GM19043 (cell line): Measurements from ENCODE around the gene FAM237B.
"Not testable (repeated sequence)": the region's sequence is repeated elsewhere in the genome, so short reads cannot be mapped to it uniquely, and the experiment has no call there.

Experiments used
- ATAC-seq: cut with Tn5 transposase; IDR thresholded peaks from one replicate; pipeline ENCODE4 v1.9.1; 2021; ENCODE audit warnings: low read depth; ENCODE audit not compliant: unreplicated experiment

Gene FAM237B

DNA sequence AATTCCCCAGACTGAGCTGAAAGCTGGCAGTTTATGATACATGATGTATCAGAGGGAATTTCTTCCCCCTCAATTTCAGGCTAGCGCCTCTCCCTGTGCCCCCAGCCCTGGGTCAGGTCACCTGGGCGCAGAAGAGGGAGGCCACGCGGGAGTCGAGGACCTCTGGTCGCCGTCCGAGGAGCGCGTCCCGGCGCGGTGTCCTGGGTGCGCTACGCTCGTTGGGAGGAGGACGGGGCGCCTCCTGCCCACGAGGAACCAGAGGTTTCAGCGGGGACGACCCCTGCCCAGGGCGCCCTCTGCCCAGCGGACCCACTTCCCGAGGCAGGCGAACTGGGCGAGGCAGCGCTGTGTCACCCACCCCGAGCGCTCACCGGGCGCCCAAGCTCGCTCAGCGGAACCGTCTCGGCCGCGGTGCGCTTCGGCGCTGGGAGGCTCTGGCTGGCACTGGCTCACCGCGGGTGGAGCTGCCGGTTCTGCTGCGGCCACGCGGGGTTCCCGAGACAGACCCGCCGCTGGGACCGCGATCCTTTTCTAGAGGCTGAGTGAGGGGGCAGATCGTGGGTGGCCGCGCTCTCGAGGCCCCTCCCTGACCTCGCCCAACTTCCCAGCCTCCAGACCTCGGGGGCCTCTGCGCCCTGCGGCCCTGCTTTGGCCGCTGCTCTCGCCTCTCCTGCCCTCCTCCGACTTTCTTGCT lies at the start of gene FAM237B:
FAM237B (minus strand) TSS at position 504 of the 694 bp plus-strand sequence. CDS start 1,556 bp downstream, outside the sequence.
- ATAC-seq: no peak

DNA sequence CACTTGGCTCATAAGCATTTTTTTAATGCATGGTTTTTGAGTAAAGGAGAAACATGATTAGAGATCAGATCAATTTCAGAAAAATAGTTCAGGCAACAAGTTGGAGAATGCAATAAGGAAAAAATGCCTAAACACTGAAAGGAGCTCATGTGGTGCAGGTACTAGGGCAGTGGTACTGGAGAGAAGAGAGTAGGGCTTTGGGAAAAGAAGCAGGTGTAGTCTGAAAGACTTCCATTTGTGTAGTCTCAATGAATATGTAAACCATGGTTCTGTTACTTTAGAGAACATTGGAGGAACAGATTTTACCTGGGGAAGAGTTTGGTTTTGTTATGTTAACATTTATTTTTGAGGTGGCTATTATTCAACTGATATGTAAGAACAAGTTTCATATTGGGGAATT lies 30.9 kb upstream of the FAM237B start:
- ATAC-seq: no peak

- not testable (repeated sequence) for ATAC-seq
Measured at GRCh38 chr7:90350032-90350431, 28.9 kb upstream of the FAM237B start.

- ATAC-seq: no peak
Measured at GRCh38 chr7:90349305-90349704, 28.2 kb upstream of the FAM237B start.

GRCh38 chr7:90347759-90348158 lies 26.7 kb upstream of the FAM237B start:
- ATAC-seq: no peak

DNA sequence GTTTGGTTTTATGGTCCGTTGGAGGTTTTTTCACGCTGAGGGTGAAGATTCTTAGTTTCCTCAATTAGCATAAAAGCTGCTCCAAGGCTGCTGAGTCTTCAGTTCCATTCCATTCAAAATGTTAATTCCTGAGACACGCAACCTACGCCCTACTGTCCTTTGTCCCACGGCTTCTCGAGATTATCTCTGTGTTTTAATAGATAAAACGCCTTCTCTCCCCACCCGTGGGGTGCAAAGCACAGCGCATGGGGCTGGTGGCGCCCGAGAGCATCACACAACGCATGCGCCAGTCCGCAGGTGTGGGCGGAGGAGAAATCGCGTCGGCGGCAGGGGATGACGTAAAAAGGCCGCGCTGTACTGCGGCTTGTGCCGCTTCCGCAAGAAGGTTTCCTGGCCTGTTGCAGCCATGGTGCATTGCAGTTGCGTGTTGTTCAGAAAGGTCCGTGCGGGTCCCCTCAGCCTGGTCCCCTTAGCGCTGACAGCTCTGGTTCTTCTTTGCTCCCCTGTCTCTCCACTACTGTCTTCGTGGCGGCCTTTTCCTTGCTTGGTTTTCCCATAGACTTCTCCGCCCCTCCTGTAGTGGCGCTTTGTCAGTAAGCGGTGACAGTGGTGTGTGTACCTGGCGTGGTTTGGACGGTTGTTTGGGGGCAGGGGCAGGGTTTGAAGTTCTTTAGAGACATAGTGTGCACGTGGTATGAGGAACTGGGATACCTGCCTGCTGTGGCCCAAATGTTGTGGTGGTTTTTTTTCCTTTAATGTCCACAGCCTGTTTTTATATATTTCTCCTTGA lies 25.4 kb upstream of the FAM237B start, which contains the start of gene GTPBP10:
GTPBP10 (plus strand) TSS at position 381 of the 790 bp plus-strand sequence; CDS start at position 407, 26 bp downstream.
- ATAC-seq: peak; percentile 92

- peak; percentile 17 for ATAC-seq
Measured at GRCh38 chr7:90345595-90346335, 24.7 kb upstream of the FAM237B start.

GRCh38 chr7:90345016-90345415 lies 23.9 kb upstream of the FAM237B start:
- no peak for ATAC-seq

DNA sequence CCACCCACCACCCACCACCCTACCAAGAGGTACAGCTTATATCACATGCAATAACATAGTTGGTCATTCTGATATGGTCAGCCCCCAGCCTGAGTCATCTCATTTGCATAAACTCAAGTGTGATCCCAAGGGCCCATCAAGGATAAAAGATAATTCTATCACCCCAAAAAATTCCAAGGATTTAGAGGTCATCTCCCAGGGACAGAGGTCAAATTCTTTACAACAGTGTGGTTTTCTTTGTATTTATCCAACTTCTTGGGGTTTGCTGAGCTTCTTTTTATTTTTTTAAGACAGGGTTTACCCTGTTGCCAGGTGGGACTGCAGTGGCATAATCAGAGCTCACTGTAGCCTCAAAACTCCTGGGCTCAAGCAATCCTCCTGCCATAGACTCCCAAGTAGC lies 16.0 kb upstream of the FAM237B start:
- ATAC-seq: no peak

- not testable (repeated sequence) for ATAC-seq
Measured at GRCh38 chr7:90334926-90335325, 13.8 kb upstream of the FAM237B start.

- ATAC-seq: no peak
Measured at GRCh38 chr7:90334193-90334843, 13.2 kb upstream of the FAM237B start.

- no peak for ATAC-seq
Measured at GRCh38 chr7:90326500-90326899, 5.4 kb upstream of the FAM237B start.

- ATAC-seq: no peak
Measured at GRCh38 chr7:90322837-90323236, 1.7 kb upstream of the FAM237B start.

GRCh38 chr7:90320418-90320800 lies 695 bp downstream of the FAM237B start:
- ATAC-seq: no peak

DNA sequence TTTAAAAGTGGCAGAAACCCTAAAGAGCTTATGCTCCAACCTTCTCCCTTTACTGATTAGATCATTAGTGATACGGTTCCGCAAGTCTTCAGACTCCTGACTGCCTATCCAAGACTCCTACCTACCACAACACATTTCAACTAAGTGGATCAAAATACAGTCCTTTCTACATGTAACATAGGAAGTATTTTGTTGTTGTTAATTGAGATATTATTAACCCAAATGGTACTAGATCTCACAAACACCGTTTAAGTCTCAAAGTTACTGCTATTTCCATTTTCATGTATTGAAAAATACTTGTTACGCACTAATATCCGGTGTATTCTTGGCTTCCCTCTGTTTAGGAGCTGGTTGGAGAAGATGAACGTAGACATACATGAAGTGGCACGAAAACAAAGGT lies 1.1 kb downstream of the FAM237B start:
- ATAC-seq: no peak

- ATAC-seq: no peak
Measured at GRCh38 chr7:90313907-90314306, 7.2 kb downstream of the FAM237B start.

GRCh38 chr7:90312745-90313144 lies 8.4 kb downstream of the FAM237B start:
- ATAC-seq: no peak

- ATAC-seq: no peak
Measured at GRCh38 chr7:90311175-90311574, 9.9 kb downstream of the FAM237B start.

- ATAC-seq: no peak
Measured at GRCh38 chr7:90309872-90310271, 11.2 kb downstream of the FAM237B start.

DNA sequence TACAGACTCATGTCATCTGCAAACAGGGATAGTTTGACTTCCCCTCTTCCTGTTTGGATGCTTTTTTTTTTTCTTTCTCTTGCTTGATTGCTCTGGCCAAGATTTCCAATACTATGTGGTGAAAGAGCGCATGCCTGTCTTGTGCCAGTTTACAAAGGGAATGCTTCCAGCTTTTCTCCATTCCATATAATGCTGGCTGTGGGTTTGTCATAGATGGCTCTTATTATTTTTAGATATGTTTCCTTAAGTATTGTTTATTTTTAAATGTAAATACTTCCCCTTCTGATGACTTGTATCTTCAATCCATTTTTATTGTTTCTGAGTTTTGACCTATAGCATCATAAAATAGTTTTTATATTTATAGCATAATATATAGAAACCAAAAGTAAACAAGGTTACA lies 17.9 kb downstream of the FAM237B start:
- no peak for ATAC-seq
